AG04449 (cell line): ENCODE data around the gene FGFR2.

Source experiments
- CTCF ChIA-PET: fragments of 350-600 bp; formaldehyde crosslinking; extraction: SDS; loops from one replicate; lab custom pipeline; 2021; ENCODE audit warnings: antibody characterized with exemption; lab: Yijun Ruan, JAX
- POLR2A ChIA-PET: fragments of 400-600, 350-600 bp; formaldehyde crosslinking; extraction: SDS; loops from one replicate; lab custom pipeline; 2020; ENCODE audit warnings: antibody characterized with exemption, inconsistent platforms; lab: Yijun Ruan, JAX
- DNase-seq: peaks from one replicate; pipeline ENCODE4 v3.0.0-alpha.2; 2010; ENCODE audit warnings: low read depth, low spot score
- H3K4me3 ChIP-seq: 2 replicates; pipeline ENCODE4 v1.5.1; 2011; ENCODE audit warnings: low read depth, mild to moderate bottlenecking, control low read depth, low read length
- CTCF ChIP-seq: IDR thresholded peaks from one replicate; pipeline ENCODE4 v1.5.1; 2011; ENCODE audit warnings: mild to moderate bottlenecking, moderate library complexity, low read length, control low read depth, inconsistent platforms; ENCODE audit not compliant: insufficient read depth; ENCODE audit errors: missing control alignments

The FGFR2 gene

GRCh38 chr10:121576139-121576538 is 22.1 kb downstream of the FGFR2 start:
- ChIA-PET POLR2A (no interaction called here), CTCF (no interaction called here)
- no peak for DNase-seq
- no peak for TF ChIP-seq CTCF
- H3K4me3 ChIP-seq = no peak overlapping the region

- no peak for DNase-seq
- TF ChIP-seq CTCF = no peak
- CTCF ChIA-PET = no interaction called here
- POLR2A ChIA-PET = no interaction called here
- no peak overlapping the region for H3K4me3 ChIP-seq
These were observed 23.6 kb downstream of the FGFR2 start for GRCh38 chr10:121574519-121575166.

- POLR2A ChIA-PET = no interaction called here
- CTCF ChIA-PET = no interaction called here
- no peak for TF ChIP-seq CTCF
- H3K4me3 ChIP-seq = no peak overlapping the region
- DNase-seq = no peak
These were observed 24.7 kb downstream of the FGFR2 start for GRCh38 chr10:121573538-121573941.

GRCh38 chr10:121572859-121573537 is 25.2 kb downstream of the FGFR2 start:
- DNase-seq = no peak
- no peak for TF ChIP-seq CTCF
- POLR2A ChIA-PET = no interaction called here
- CTCF ChIA-PET = no interaction called here
- no peak overlapping the region for H3K4me3 ChIP-seq

- no peak for TF ChIP-seq CTCF
- ChIA-PET CTCF (no interaction called here), POLR2A (no interaction called here)
- H3K4me3 ChIP-seq = no peak overlapping the region
- DNase-seq = no peak
These were observed 27.9 kb downstream of the FGFR2 start for GRCh38 chr10:121570315-121570714.

- TF ChIP-seq CTCF = no peak
- no peak for DNase-seq
- CTCF ChIA-PET = no interaction called here
- POLR2A ChIA-PET = no interaction called here
- no peak overlapping the region for H3K4me3 ChIP-seq
These were observed 30.0 kb downstream of the FGFR2 start for GRCh38 chr10:121568275-121568674.
